OCI-LY1 (cell line): ENCODE measurements around the gene NSD2.

Source experiments
- EZH2 ChIP-seq: fragments of 200-600 bp; sonication (generic), shearing (Covaris generic); IDR thresholded peaks from 2 replicates; pipeline ENCODE4 v1.8.0; 2017; ENCODE audit warnings: borderline replicate concordance, mixed run types, mild to moderate bottlenecking, antibody characterized with exemption, low read length, moderate library complexity, mixed read lengths
- TF ChIP-seq, protein P1 (sequence below): fragments of 200-600 bp; sonication (generic), shearing (Covaris generic); IDR thresholded peaks from 2 replicates; pipeline ENCODE4 v1.5.1; 2017; ENCODE audit warnings: mild to moderate bottlenecking, antibody characterized with exemption, low read length, moderate library complexity, mixed read lengths

DNA sequence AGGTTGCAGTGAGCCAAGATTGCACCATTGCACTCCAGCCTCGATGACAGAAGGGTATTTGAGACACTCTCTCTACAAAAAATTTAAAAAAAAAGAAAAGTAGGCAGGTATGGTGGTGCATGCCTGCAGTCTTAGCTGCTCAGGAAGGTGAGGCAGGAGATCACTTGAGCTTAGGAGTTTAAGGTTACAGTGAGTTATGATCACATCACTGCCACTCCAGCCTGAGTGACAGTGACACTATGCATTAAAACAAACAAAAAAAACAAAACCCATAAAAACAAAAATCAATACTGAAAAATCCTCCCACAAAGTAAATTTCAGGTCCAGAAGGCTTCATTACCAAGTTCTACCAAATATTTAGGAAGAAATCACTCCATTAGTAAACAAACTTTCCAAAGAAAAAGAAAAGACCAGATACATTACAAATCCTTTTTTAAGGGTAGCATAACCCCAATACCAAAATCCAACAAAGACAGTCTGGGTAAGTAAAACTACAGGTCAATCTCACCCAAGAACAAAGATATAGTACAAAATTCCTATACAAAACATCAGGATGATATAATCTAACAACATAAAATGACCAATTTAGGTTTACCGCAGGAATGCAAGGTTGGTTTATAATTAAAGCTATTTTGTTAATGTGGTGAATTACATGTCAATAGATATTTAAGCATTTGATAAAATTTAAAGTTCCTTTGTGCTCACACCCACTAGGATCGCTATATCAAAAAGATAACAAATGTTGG lies 125.8 kb downstream of the NSD2 start:
- TF ChIP-seq, protein P1, sequence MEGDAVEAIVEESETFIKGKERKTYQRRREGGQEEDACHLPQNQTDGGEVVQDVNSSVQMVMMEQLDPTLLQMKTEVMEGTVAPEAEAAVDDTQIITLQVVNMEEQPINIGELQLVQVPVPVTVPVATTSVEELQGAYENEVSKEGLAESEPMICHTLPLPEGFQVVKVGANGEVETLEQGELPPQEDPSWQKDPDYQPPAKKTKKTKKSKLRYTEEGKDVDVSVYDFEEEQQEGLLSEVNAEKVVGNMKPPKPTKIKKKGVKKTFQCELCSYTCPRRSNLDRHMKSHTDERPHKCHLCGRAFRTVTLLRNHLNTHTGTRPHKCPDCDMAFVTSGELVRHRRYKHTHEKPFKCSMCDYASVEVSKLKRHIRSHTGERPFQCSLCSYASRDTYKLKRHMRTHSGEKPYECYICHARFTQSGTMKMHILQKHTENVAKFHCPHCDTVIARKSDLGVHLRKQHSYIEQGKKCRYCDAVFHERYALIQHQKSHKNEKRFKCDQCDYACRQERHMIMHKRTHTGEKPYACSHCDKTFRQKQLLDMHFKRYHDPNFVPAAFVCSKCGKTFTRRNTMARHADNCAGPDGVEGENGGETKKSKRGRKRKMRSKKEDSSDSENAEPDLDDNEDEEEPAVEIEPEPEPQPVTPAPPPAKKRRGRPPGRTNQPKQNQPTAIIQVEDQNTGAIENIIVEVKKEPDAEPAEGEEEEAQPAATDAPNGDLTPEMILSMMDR: no peak
- TF ChIP-seq EZH2: no peak
